ENCODE measurements around the gene ENPP3.

DNA sequence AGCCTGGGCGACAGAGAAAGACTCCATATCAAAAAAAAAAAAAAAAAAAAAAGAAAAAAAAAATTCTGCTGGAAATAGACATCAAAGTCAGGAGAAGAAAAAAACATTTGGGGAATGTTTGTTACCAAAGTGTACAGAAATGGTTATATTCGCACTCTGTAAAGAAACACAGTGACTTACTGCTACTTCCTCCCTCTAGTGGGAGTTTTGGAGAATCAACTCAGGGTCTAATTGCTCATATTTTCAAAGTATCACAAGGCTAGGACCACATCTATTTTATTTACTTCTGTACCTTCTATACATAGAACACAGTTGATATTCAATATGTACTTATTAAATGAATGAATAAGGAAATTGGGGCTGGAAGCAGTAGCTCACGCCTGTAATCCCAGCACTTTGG is 39.7 kb upstream of the ENPP3 start:
- TF ChIP-seq CTCF (IDR thresholded peaks at IDR 0.05) (peak; percentile 43), EZH2 (IDR thresholded peaks at IDR 0.05) (no peak)

Measured in neural progenitor cell (in vitro differentiated cells).